GM19467 (cell line): Measurements from ENCODE around the gene E4F1.
"Not testable (repeated sequence)": the region's sequence is repeated elsewhere in the genome, so short reads cannot be mapped to it uniquely, and the experiment has no call there.

ENCODE experiments used
- ATAC-seq: cut with Tn5 transposase; IDR thresholded peaks from one replicate; pipeline ENCODE4 v1.9.1; 2021; ENCODE audit warnings: mild to moderate bottlenecking, moderate library complexity; ENCODE audit not compliant: unreplicated experiment

The E4F1 gene

GRCh38 chr16:2243031-2243528 is 19.7 kb downstream of the E4F1 start:
- no peak for ATAC-seq

- ATAC-seq = no peak
Observed at GRCh38 chr16:2243781-2244180, 20.4 kb downstream of the E4F1 start.

DNA sequence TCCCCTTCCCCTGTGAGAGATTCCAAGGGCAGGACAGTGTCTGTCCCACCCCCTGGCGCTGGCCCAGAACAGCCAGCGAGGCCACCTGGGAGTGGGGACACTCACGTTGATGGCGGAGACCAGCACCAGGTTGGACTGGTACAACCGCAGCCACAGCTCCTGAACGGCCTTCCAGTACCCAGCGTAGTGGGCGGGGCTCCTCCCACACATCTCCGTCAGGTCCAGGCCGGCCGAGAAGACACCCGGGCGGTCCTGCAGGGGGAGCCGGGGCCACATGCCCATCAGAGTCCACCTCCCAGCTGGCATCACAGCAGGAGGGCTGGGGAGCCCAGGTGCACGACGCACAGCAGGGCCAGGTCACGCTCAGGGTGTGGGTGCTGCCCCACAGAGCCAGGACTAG is 20.9 kb downstream of the E4F1 start:
- no peak for ATAC-seq

- ATAC-seq = no peak
Observed at GRCh38 chr16:2244926-2245795, 21.8 kb downstream of the E4F1 start.

- ATAC-seq = no peak
Observed at GRCh38 chr16:2246301-2246885, 23.0 kb downstream of the E4F1 start.

DNA sequence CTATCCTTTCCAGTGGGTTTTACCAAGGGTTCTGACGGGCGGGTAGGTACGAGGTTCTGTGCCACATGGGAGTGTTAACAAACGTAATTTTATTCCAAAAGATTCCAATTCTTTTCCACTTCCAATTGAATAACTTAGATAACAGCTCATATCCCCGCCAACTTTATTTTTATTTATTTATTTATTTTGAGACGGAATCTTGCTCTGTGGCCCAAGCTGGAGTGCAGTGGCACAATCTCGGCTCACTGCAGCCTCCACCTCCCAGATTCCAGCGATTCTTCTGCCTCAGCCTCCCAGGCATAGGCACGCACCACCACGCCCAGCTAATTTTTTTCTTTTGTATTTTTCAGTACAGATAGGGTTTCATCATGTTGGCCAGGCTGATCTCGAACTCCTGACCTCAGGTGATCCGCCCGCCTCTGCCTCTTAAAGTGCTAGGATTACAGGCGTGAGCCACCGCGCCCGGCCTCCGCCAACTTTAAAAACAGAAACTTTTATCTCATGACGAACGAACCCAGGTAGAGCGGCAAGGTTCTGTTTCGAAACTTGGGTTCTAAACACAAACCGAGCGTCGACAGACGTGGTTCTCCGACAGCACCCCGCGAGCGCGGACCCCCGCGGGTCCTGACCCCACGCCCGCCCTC is 27.4 kb downstream of the E4F1 start:
- ATAC-seq = no peak

DNA sequence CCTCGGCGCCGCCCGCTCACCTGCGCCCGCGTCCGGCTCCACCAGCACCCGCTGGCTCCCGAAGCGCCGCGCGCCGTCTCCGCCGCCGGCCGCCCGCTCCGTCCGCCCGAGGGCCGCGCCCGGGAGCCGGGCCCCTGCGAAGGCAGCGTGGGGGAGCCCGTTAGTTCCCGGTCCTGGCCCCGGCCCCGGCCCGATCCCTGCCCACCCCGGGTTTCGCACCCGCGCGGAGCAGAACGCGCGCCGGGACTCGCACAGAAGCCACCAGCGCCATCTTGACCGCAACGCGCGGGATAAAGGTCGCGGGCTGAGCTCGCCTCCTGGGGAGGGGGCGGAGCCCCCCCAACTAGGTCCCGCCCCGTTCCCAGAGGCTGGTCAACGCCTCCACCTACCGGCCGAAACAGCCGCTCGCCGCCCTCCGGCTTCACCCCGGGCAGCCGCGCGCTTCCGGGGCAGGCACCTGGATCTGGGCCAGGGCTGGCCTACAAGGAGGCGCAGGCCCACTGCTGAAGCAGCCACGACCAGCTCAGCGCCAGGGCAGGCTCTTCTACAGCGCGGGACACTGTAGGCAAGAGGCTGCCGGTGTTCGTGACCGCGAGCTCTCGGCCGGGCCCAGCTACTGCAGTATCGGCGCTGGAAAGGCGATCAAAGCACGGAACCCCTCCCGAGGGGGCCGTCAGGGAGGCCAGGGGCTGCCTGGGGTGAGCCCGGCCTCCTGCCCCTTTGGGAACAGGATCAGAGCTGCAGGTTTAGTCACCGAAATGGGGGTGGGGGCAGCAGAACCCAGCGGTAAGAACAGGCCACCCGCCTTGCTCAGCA is 28.1 kb downstream of the E4F1 start, which contains the start of gene ECI1:
TSS of gene ECI1 (minus strand) at position 292 of the 816 bp plus-strand sequence. CDS start at position 271, 21 bp downstream.
- peak; percentile 87 for ATAC-seq

DNA sequence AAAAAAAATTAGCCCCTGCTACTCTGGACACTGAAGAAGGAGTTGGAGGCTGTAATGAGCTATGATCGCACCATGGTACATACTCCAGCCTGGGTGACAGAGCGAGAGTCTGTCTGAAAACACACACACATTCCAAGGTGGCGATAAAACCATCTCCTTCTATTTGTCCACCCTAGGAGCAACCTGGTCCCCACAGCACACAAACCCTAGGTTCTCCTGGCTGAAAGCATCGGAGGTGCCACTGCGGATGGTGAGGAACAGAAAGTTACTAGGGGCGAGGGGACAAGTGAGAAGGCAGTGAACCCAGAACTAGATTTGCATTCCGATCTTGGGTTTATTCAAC is 29.4 kb downstream of the E4F1 start:
- no peak for ATAC-seq

DNA sequence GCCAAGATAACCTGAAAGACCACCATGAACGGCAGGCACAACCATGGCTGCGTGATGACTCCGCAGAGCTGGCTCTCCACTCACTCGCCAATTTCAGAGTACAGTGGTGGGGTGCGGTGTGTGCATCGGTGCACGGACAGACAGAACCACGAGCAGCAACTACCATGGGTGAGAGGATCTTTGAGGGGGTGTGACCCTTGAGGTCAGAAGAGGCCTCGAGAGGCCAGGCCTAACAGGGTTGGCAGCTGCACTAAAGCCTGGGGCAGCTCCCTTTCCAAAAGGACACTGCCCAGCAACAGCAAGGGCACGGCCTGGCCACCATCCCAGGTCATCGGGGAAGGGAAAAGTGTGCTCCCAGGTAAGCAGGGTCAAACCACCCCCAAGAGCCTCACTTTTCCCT is 29.9 kb downstream of the E4F1 start:
- ATAC-seq = no peak

DNA sequence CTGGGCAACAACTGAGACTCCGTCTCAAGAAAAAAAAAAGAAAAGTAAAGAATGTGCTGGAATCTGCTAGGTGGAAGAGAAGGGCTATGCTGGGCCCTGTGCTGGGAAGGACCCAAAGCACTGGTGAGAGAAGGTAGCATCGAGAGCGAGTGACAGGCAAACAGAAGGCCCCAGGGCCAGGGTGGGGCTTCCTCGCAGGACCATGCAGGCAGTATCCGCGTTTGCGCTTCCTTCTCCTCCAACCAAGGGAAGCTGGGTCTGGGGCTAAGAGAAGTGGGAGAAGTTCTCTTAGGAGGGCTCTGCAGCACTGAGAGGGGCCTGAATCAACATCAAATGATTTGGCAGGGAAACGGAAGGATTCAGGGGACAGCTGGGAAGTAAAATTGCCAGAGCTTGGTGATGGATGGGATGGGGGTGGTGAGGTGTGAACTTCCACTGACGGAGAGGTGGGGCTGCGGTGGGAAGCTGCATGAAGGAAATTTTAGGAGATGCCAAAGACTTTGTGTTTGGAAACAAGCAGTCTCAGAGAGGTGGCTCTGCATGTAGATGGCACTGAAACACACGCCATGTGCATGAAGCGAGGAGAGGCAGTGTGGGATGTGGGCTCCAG is 33.2 kb downstream of the E4F1 start:
- no peak for ATAC-seq

GRCh38 chr16:2257726-2258125 is 34.3 kb downstream of the E4F1 start:
- ATAC-seq = no peak

GRCh38 chr16:2258530-2258929 is 35.1 kb downstream of the E4F1 start:
- not testable (repeated sequence) for ATAC-seq

DNA sequence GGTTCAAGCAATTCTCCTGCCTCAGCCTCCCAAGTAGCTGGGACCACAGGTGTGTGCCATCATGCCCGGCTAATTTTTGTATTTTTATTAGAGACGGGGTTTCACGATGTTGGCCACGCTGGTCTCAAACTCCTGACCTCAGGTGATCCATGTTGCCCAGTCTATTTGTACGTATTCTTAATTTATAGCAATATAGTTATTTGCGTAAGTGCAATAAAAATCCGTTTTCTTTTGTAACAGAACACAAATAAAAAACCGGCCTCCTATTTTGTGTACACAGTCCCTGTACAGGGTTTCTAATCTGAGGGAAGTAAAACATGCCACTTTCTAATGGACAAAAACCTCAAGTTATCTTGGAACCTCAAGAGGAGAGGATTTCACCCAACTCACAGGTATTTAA is 36.9 kb downstream of the E4F1 start:
- ATAC-seq = no peak

- ATAC-seq = not testable (repeated sequence)
Observed at GRCh38 chr16:2263026-2263425, 39.6 kb downstream of the E4F1 start.

GRCh38 chr16:2266887-2267286 is 43.5 kb downstream of the E4F1 start:
- ATAC-seq = not testable (repeated sequence)

DNA sequence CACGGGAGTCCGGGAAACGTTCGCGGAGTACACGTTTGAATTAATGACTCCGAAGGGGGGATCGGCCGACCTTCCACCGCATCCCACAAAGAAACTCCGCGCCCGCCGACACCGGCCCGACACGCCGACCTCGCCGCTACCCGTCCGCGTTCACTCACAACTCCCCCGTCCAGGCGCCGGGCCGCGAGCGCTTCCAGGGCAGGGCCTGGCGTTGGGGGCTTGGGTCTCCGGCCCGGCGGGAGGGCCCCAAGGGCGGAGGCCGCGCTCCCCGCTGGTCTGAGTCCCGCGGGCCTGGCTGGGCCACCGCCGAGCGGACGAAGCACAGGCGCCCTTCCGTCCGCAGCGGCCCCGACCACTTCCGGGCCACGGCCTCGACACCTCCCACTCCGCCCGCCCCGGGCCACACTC is 44.1 kb downstream of the E4F1 start:
- peak; percentile 65 for ATAC-seq

- ATAC-seq = peak; percentile 56
Observed at GRCh38 chr16:2267913-2268666, 44.7 kb downstream of the E4F1 start, which contains the start of gene RNPS1. TSS of gene RNPS1 (minus strand) at chr16:2268126. CDS start at chr16:2264643, 3,483 bp downstream.

DNA sequence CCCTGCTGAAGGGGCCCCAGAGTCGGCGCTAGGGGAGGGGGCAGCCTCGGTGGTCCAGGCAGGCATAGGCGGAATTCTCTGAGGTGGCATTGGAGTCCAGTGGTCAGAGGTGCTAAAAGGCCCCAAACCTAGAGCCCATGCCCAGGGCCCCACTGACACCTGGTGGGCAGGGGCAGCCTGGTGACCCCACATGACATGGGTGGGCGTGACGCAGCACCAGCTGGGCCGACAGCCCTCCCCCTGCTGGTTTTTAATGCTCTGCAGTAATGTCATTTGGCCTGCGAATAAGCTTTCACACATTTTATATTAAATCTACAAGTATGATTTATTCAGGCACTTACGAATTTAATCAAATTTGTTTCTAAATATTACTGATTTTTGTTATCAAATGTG is 46.7 kb downstream of the E4F1 start:
- no peak for ATAC-seq

GRCh38 chr16:2270588-2271470 is 47.4 kb downstream of the E4F1 start:
- no peak for ATAC-seq
